BE2C (cell line): ENCODE data around the gene LTO1.

Experiments
- DNase-seq: peaks from one replicate; pipeline ENCODE4 v3.0.0-alpha.2; 2020
- H3K27me3 ChIP-seq: fragments of 250-450 bp; sonication (Bioruptor Pico); 2 replicates; pipeline ENCODE4 v1.5.1; 2020; ENCODE audit warnings: mild to moderate bottlenecking
- H3K36me3 ChIP-seq: fragments of 250-450 bp; sonication (Bioruptor Pico); 2 replicates; pipeline ENCODE4 v1.5.1; 2020; ENCODE audit warnings: mild to moderate bottlenecking
- H3K4me1 ChIP-seq: fragments of 250-450 bp; sonication (Bioruptor Pico); 2 replicates; pipeline ENCODE4 v1.5.1; 2020
- H3K4me3 ChIP-seq: 2 replicates; pipeline ENCODE4 v1.5.1; 2011; ENCODE audit warnings: low read depth, low read length
- H3K9me3 ChIP-seq: fragments of 250-450 bp; sonication (Bioruptor Pico); 2 replicates; pipeline ENCODE4 v1.5.1; 2020
- TF ChIP-seq, protein P1 (sequence below): IDR thresholded peaks from 2 replicates; pipeline ENCODE4 v1.5.1; 2012; ENCODE audit warnings: mild to moderate bottlenecking, low read depth, low read length

The LTO1 gene

DNA sequence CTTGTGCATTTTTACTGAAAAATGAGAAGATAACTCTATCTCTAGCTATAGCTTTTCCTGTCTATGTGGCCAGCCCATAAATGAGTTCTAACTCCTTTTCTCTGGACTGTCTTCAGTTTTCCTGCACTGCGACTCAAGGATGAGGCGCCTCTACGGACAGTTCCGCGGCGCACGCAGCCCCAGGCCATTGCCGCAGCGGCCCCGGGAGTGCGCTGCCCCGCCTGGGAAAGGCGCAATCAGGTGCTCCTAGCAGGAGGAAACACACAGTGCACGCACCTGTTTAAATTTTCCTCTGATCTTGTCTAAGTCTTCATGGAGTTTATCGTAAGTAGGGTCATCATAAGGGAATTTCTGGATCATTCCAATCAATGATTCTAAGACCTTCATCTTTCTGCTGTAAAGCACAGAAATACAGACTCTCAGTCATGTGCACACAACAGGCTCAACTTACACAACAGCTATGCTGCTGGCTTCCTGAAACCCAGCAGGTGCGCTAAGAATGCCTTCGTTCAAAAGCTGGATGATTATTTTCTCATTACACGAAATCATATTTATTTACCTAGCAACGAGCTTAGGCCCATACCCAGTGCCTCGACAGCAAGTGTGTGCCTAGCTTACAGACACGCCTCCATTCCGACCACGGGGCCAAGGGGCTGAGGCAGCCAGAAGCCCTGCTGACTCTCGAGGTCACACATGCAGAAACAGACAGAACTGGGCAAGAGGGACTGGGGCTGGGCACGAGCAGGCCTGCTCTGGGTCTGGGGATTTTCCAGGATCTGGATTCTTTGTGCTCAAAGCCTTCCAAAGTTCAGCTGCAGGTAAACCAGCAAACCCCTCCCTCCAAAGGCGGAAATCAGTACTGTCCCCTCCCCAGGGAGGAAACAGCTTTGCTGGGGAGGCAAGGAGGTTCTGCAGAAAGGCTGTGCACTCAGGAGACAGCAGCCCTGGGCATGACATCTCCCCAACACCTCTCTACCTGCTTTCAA, 7.2 kb downstream of the LTO1 start:
- Histone ChIP-seq H3K4me1 (peaks cover 5% of the 10 kb centered on the region), H3K9me3 (no peaks in the 10 kb centered on the region), H3K27me3 (no peaks in the 10 kb centered on the region), H3K36me3 (peaks cover 41% of the 10 kb centered on the region), H3K4me3 (no peak overlapping the region)
- TF ChIP-seq, protein P1, sequence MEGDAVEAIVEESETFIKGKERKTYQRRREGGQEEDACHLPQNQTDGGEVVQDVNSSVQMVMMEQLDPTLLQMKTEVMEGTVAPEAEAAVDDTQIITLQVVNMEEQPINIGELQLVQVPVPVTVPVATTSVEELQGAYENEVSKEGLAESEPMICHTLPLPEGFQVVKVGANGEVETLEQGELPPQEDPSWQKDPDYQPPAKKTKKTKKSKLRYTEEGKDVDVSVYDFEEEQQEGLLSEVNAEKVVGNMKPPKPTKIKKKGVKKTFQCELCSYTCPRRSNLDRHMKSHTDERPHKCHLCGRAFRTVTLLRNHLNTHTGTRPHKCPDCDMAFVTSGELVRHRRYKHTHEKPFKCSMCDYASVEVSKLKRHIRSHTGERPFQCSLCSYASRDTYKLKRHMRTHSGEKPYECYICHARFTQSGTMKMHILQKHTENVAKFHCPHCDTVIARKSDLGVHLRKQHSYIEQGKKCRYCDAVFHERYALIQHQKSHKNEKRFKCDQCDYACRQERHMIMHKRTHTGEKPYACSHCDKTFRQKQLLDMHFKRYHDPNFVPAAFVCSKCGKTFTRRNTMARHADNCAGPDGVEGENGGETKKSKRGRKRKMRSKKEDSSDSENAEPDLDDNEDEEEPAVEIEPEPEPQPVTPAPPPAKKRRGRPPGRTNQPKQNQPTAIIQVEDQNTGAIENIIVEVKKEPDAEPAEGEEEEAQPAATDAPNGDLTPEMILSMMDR: no peak
- no peak for DNase-seq

DNA sequence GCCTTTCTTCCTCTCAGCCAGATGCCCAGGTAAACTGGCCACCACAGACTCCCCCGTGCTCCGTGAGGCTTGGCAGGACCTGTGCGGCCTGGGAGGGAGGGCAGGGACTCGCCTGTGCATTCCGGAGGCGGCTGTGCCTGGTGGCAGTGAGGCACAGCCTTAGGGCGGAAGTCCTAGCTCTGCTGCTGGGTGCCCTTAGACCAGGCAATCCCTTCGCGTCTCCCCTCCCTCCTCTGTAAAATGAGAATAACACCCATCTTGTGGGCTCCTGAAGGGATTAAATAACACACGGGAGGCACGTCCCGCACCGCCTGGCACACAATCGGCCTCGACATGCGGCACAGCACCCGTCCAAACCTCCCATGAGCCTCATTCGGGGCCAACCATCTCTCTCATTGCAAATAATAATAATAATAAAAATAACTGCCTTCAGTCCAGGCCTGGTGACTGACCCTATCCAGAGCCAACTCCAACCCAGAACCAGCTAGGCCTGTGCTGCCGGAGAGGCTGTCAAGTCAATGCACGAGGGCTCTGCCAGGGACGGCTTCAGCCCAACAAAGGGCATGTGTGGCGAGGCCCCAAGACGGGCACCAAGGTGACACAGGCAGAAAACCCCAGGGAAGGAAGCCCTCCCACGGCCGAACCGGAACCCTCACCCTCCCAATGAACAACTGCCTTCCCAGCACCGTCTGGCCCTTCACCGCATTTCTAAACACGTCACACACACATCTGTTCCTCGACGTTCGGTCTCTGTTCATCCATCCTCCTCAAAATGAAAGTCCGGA, 8.2 kb downstream of the LTO1 start:
- Histone ChIP-seq H3K36me3 (peaks cover 39% of the 10 kb centered on the region), H3K9me3 (no peaks in the 10 kb centered on the region), H3K4me3 (no peak overlapping the region), H3K27me3 (no peaks in the 10 kb centered on the region), H3K4me1 (peaks cover 5% of the 10 kb centered on the region)
- DNase-seq: no peak
- TF ChIP-seq, protein P1: no peak

DNA sequence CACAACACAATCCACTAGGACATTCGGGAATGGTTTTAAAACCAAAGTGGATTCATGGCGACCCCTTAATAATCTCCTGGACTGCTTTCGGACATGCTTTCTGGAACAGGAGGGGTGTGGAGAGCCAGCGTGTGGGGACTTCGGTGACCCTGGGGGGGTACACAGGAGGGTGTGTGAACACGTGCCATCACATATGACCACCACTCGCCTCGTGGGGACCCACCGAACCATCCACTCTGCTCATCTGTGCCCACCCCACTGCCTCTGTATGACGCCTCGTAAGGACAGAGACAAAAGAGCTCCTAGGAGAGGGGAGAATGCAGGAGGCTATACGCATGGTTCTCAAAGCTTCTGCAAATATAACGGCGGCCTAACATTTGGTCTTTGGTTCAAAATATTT, 8.9 kb downstream of the LTO1 start:
- no peak for DNase-seq
- Histone ChIP-seq H3K4me1 (peaks cover 5% of the 10 kb centered on the region), H3K9me3 (no peaks in the 10 kb centered on the region), H3K27me3 (no peaks in the 10 kb centered on the region), H3K36me3 (peaks cover 32% of the 10 kb centered on the region), H3K4me3 (no peak overlapping the region)
- TF ChIP-seq, protein P1: no peak

DNA sequence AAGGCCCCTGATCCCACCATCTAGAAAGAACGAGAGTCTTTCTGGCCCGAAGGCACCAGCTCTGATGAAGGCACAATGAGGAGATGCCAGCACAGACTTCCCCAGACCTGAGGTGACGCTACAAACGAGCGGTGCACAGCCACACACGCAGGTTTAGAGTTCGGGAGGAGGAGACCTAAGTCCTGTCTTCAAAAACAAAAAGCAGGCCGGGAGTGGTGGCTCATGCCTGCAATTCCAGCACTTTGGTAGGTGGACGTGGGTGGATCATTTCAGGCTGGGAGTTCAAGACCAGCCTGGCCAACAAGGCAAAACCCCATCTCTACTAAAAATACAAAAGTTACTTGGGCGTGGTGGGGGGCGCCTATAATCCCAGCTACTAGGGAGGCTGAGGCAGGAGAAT, 9.5 kb downstream of the LTO1 start:
- DNase-seq: no peak
- no peaks in the 10 kb centered on the region for H3K9me3 ChIP-seq
- TF ChIP-seq, protein P1: no peak
- H3K27me3 ChIP-seq: no peaks in the 10 kb centered on the region
- peaks cover 26% of the 10 kb centered on the region for H3K36me3 ChIP-seq
- no peak overlapping the region for H3K4me3 ChIP-seq
- H3K4me1 ChIP-seq: peaks cover 4% of the 10 kb centered on the region

DNA sequence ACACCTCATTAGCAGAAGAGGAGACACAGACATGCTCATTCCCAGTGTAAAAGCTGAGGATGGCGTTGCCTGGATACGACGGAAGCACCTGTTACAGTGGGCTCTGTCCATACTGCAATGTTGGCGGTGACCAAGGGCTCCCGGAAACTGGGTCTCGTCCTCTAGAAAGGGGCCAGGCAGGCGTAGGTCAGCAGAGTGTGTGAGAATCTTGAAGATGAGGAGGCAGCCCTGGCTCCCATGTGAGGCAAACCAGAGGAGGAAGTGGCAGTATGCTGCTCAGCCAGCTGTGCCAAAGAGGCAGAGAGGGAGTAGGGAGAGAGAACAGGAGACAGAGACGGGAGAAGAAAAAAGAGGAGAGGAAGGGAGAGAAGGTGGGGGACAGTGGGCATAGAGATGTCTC, 10.3 kb downstream of the LTO1 start:
- Histone ChIP-seq H3K4me3 (no peak overlapping the region), H3K27me3 (no peaks in the 10 kb centered on the region), H3K36me3 (peaks cover 25% of the 10 kb centered on the region), H3K4me1 (no peaks in the 10 kb centered on the region), H3K9me3 (no peaks in the 10 kb centered on the region)
- no peak for DNase-seq
- TF ChIP-seq, protein P1: no peak
